Hippocampal formation (tissue), 2 donors: ENCODE data around the gene IL10RB.
"Not testable (repeated sequence)": the region's sequence is repeated elsewhere in the genome, so short reads cannot be mapped to it uniquely, and the experiment has no call there.

Experiments used
- DNase-seq, 2 donors: peaks; one replicate each; lab custom pipeline; 2025; lab: John Stamatoyannopoulos, UW

Gene IL10RB

GRCh38 chr21:33302055-33302454, 35.9 kb downstream of the IL10RB start:
- DNase-seq = no peak

DNA sequence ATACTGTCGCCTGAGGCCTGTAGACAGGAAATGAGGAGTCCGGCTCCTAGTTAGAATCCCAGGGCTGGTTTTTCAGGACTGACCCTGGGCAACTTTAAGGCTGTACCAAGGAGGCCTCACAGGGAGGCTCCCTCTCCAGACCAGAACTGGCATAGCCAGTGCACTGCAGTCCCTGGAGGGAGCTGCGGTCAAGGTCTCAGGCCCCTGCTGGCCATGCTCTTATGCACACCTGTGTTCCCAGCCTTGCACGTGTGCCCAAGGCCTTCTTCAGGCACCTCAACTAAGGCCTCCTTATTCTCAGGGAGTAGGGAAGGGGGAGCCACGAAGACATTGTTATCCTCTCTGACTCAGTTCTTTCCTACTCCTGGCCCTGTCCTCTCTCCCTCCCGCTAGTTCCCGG, 36.6 kb downstream of the IL10RB start:
- no peak for DNase-seq

GRCh38 chr21:33305344-33305671, 39.1 kb downstream of the IL10RB start:
- no peak for DNase-seq

- no peak for DNase-seq
These were observed 39.8 kb downstream of the IL10RB start for GRCh38 chr21:33305938-33306337.

DNA sequence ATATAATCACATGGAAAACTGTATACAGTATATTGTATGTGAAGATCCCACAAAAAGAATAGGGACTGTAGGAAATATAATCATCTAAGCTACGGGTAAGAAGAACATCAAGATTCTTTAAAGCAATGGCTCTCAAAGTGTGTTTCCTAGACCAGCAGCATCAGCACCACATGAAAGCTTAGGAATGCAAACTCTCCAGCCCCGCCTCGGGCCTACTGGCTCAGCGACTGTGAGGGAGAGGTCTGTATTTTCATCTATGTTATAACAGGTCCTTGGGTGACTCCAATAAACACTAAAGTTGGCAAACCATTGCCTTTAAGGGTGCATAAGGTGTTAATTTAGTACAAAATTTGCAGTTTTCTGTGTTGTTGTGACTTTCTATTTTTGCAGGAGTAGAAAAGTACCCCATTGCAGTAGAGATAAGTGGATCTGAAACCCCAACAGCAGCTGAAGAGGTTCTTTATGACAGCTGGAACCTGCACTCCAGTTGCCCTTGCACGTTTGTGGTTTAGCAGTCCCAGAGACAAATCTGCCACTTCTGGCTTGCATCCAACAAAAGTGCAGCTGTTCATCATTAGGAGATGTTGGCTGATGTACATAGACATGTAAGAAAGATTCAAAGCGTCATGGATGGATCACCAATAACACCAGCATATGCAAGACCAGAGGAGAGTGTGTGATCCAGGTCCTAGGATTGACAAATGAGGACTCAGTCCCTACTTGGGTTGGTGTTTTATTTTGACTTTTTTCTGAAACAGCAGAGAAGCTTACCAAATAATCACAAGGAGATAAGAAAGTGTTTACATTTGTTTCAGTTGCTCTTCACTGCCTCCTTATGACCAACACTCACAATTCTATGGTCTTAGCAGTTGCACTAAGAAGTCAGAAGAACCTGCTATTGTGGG, 42.7 kb downstream of the IL10RB start:
- no peak for DNase-seq

GRCh38 chr21:33309778-33310177, 43.6 kb downstream of the IL10RB start:
- DNase-seq = no peak

- DNase-seq = no peak
These were observed 46.0 kb downstream of the IL10RB start for GRCh38 chr21:33312121-33312520.

DNA sequence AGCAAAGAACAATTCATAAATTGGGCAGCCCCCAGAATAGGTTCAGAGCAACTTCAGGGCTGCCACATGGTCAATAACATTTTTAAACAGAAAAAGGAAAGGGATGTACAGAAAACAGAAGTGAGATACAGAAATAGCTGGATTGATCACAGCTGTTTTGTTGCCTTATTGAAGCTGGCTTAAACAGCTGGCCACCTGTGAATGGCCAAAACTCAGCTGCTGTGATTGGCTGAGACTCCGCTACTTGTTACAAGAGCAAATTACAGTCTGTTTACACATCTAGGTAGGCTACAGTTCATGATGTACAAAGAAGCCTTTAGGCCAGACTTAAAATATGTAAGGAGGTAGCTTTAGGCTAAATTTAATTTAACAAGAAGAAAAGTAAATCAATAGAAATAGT, 47.0 kb downstream of the IL10RB start:
- DNase-seq = no peak

DNA sequence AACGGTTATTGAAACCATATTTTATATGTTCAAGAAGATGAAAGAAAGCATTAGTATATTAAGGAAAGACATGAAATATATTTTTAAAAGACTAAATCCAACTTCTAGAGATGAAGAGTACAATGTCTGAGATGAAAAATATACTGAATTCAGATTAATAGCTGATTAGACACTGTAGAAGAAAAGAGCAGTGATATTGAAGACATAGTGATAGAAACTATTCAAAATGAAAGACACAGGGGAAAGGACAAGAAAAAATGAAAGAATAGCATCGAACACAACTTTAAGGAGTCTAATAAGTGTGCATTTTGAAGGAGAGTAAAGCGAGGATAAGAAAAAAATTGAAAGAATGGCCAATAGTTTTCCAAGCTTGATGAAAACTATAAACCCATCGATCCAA, 47.4 kb downstream of the IL10RB start:
- no peak for DNase-seq

DNA sequence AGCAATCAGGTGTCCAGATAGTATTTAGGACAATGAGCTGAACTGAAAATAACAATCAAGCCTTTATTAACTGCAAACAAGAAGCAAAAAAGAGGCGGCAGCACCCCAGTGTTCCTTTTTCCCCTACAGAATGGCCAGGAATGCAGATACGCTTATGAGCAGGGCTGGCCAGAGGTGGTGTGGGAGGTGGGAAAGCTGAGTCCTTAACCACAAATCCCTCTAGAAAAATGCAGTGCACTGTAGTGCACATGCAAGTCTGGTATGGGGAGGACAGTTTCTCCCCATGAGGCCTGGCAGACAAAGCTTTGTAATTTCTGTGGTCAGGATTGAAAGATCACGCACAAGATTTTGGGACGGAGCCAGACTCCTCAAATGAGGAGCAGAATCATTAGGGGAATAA, 47.9 kb downstream of the IL10RB start:
- no peak for DNase-seq

GRCh38 chr21:33315946-33316710, 50.0 kb downstream of the IL10RB start:
- no peak for DNase-seq

- DNase-seq = no peak
These were observed 51.0 kb downstream of the IL10RB start for GRCh38 chr21:33317145-33317544.

- DNase-seq = no peak
These were observed 51.8 kb downstream of the IL10RB start for GRCh38 chr21:33317786-33318486.

DNA sequence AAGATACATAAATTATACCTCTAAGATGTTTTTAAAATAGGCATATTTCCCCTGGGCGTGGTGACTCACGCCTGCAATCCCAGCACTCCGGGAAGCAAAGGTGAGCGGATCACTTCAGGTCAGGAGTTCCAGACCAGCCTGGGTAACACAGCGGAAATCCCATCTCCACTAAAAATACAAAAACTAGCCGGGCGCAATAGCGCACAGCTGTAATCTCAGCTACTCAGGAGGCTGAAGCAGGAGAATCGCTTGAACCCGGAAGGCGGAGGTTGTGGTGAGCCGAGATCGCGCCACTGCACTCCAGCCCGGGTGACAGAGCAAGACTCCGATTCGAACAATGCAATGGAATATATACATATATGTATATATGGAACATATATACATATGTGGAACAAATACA, 54.8 kb downstream of the IL10RB start:
- DNase-seq = not testable (repeated sequence)

GRCh38 chr21:33323610-33324009, 57.4 kb downstream of the IL10RB start:
- not testable (repeated sequence) for DNase-seq

GRCh38 chr21:33324291-33325221, 58.4 kb downstream of the IL10RB start, which contains the start of gene IFNAR1:
IFNAR1 (plus strand) TSS chr21:33324970; CDS start chr21:33325056, 86 bp downstream.
- peak; percentile 95 for DNase-seq

- peak; percentile 23 to 44 for DNase-seq
These were observed 59.3 kb downstream of the IL10RB start for GRCh38 chr21:33325222-33326067.

DNA sequence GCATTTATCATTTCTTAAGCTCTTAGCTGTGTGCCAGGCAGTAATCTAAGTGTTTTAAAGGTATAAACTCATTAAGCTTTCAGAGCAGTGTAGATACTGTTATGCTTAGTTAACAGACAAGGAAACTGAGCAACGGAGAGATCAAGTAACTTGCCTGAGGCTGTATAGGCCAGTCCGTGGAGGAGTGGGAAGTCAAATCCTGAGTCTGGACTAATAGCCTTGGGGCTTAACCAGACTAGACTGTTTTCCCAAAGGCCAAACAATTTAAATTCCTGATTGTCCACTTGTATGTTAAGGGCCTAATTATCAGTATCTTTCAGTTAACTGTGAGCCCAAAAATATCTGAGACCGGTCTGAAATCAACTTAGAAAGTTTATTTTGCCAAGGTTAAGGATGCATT, 61.2 kb downstream of the IL10RB start:
- DNase-seq = no peak

DNA sequence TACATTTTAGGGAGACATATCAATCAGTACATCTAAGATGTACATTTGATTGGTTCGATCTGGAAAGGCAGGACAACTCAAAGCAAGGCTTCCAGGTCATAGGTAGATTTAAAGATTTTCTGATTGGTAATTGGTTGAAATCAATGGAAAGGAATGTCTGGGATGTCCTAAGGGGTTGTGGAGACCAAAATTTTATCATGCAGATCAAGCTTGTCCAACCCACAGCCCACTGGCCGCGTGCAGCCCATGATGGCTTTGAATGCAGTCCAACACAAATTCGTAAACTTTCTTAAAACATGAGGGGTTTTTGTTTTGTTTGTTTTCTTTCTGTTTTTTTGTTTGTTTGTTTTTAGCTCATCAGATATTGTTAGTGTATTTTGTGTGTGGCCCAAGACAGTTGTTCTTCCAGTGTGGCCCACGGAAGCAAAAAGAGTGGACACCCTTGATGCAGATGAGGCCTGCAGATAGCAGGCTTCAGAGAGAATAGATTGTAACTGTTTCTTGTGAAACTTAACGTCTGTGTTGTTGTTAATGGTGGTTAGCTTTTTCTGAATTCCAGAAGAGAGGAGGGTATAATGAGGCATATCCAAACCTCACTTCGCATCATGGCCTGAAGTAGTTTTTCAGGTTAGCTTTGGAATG, 61.7 kb downstream of the IL10RB start:
- DNase-seq = no peak

DNA sequence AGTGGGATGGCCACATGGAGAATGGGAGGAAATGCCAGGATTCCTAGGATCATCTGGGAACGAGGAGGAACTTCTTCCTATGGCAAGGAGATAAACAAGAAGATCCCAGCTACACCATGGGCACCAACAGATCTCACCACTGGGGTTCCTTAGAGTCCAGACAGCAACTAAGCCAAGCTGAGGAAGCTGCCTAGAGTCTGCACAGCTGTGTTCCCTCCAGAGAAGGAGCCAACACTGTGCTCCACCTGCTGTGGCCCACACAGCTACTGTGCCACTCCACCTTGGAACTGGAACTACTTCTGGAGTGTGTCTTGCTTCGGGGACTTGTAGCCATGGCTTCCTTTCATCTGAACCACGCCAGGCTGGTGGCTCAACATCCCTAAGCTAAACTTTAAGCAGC, 64.6 kb downstream of the IL10RB start:
- DNase-seq = no peak
